Measurements from ENCODE around the gene HSF2.

DNA sequence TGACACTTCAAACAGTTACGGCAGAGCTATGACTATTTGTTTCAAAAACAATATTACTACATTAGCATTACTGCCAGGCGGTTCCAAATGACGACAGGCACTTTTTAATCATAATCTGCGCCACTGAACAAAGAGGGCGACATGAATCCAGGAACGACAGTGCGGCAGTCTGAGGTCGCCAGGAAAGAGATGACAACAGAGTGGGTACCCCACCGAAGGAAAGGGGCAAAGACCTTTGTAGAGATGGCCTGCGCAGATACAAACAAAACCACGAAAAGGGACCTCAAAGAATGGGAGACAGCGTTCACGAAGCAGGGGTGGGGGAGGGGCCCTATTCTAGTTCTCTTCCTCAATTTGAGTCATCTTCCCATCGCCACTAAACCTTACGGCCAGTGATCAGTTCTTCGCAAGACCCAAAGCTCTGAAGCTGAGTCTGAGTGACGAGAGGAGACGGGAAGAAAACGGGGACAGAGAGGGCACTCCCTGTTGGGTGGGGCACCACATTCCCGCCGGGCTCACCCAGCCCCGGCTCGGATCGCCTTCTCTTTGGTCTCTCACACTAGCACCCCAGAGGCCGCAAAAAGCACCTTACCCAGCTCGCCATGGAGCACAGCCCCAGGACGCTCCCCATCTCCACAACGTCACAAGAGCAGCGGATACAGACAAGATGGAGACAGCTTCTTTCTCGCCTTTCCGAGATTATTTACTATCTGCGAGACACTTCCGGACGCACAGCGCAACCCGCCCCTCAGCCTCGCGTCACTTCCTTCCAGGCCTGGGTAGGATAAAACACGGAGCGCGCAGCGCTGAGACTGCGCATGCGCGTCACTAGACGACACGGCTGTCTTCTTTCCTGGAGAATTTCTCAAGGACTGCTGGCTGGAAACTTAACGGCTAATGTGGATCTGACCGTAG, 71.9 kb downstream of the HSF2 start, which contains the start of gene SERINC1:
- TF ChIP-seq, protein P1, sequence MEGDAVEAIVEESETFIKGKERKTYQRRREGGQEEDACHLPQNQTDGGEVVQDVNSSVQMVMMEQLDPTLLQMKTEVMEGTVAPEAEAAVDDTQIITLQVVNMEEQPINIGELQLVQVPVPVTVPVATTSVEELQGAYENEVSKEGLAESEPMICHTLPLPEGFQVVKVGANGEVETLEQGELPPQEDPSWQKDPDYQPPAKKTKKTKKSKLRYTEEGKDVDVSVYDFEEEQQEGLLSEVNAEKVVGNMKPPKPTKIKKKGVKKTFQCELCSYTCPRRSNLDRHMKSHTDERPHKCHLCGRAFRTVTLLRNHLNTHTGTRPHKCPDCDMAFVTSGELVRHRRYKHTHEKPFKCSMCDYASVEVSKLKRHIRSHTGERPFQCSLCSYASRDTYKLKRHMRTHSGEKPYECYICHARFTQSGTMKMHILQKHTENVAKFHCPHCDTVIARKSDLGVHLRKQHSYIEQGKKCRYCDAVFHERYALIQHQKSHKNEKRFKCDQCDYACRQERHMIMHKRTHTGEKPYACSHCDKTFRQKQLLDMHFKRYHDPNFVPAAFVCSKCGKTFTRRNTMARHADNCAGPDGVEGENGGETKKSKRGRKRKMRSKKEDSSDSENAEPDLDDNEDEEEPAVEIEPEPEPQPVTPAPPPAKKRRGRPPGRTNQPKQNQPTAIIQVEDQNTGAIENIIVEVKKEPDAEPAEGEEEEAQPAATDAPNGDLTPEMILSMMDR (IDR thresholded peaks at IDR 0.05), result no peak
- no peak for TF ChIP-seq EP300 (IDR thresholded peaks at IDR 0.05)
